K562 (cell line): ENCODE measurements around the gene ADAM10. TPM values are rescaled to one million over a fixed set of nuclear protein-coding genes. Genes with fewer than 3 reads are reported as not detected.
A peak's percentile ranks its signal among the peaks of the same experiment; 100 is the strongest.

ENCODE experiments used
- ARID1B ChIP-seq: fragments of 450-650 bp; IDR thresholded peaks from 2 replicates; pipeline ENCODE4 v1.6.1; 2016; ENCODE audit warnings: antibody characterized with exemption, mild to moderate bottlenecking, inconsistent platforms
- FOXK2 ChIP-seq, 2 experiments: fragments of 450-650 bp; IDR thresholded peaks in 1 of 2; conservative IDR thresholded peaks in 1 of 2; 2 replicates each; pipeline ENCODE4 v1.6.1; 2016; ENCODE audit warnings: low read depth in 2 of 2, mild to moderate bottlenecking in 1 of 2
- FUS ChIP-seq: fragments of 200-400 bp; formaldehyde crosslinking; optimal IDR thresholded peaks from 2 replicates; pipeline ENCODE3; 2017; ENCODE audit warnings: low read depth, low read length
- GABPB1 ChIP-seq: sonication (generic); formaldehyde crosslinking; IDR thresholded peaks from 2 replicates; pipeline ENCODE4 v1.8.0; 2022; ENCODE audit warnings: mild to moderate bottlenecking, missing genetic modification reagents
- GTF2A2 ChIP-seq: IDR thresholded peaks from 2 replicates; pipeline ENCODE4 v1.6.1; 2016; ENCODE audit warnings: mild to moderate bottlenecking, missing genetic modification characterization, missing compliant biosample characterization
- MTA1 ChIP-seq: fragments of 450-650 bp; IDR thresholded peaks from 2 replicates; pipeline ENCODE4 v1.6.1; 2017; ENCODE audit warnings: borderline replicate concordance
- MYNN ChIP-seq, 2 experiments: sonication (generic); formaldehyde crosslinking in 1 of 2; IDR thresholded peaks; 2 replicates each; pipeline versions ENCODE4 v1.5.0 to v1.6.1; 2016 to 2020; ENCODE audit warnings: antibody characterized with exemption in 1 of 2, missing genetic modification reagents in 1 of 2
- PTBP1 ChIP-seq: fragments of 200-400 bp; formaldehyde crosslinking; IDR thresholded peaks from 2 replicates; pipeline ENCODE4 v1.6.1; 2017; ENCODE audit warnings: low read depth, low read length
- PYGO2 ChIP-seq: fragments of 450-650 bp; IDR thresholded peaks from 2 replicates; pipeline ENCODE4 v1.6.1; 2016; ENCODE audit warnings: mild to moderate bottlenecking, missing genetic modification characterization, moderate library complexity, missing compliant biosample characterization
- SMARCB1 ChIP-seq: IDR thresholded peaks from 2 replicates; pipeline ENCODE4 v1.6.1; 2011; ENCODE audit warnings: improper control_type of control experiment, low read depth; ENCODE audit not compliant: insufficient read length
- TAF15 ChIP-seq: fragments of 200-400 bp; formaldehyde crosslinking; IDR thresholded peaks from 2 replicates; pipeline ENCODE4 v1.6.1; 2017; ENCODE audit warnings: mild to moderate bottlenecking, low read depth, low read length, moderate library complexity
- TEAD4 ChIP-seq, 2 experiments: sonication (generic) in 1 of 2; formaldehyde crosslinking in 1 of 2; IDR thresholded peaks; 2 replicates each; pipeline versions ENCODE4 v1.6.1 to v1.8.0; 2012 to 2022; ENCODE audit warnings: borderline replicate concordance in 1 of 2, inconsistent platforms in 1 of 2, low read length in 1 of 2, mild to moderate bottlenecking in 1 of 2, missing genetic modification reagents in 1 of 2
- ZNF134 ChIP-seq: fragments of 250-450 bp; sonication (Bioruptor Pico); conservative IDR thresholded peaks from 2 replicates; pipeline ENCODE4 v1.4.0; 2020
- ZNF24 ChIP-seq: fragments of 450-650 bp; IDR thresholded peaks from 2 replicates; pipeline ENCODE4 v1.6.1; 2016
- ZNF707 ChIP-seq: fragments of 250-450 bp; sonication (Bioruptor Pico); conservative IDR thresholded peaks from 2 replicates; pipeline ENCODE4 v1.8.0; 2022; ENCODE audit warnings: inconsistent platforms, mild to moderate bottlenecking, moderate library complexity
- ZNF75A ChIP-seq: fragments of 450-650 bp; formaldehyde crosslinking; IDR thresholded peaks from 2 replicates; pipeline ENCODE4 v1.4.0; 2020; ENCODE audit warnings: mild to moderate bottlenecking
- ZNF79 ChIP-seq: fragments of 250-450 bp; sonication (Bioruptor Pico); IDR thresholded peaks from 2 replicates; pipeline ENCODE4 v1.4.0; 2020; ENCODE audit warnings: low read depth, mild to moderate bottlenecking, moderate library complexity
- polyA plus RNA-seq, 8 experiments: library from polyadenylated mRNA; depleted of rRNA in 4 of 8; stranded (reverse) in 5 of 8; unstranded in 3 of 8; fragments of >200 nt; fragmentation: Nextera tagmentation in 2 of 8; fragmentation: Illumina TruSeq in 1 of 8; extraction: Ambion mirVana in 2 of 8; extraction: Trizol in 1 of 8; gene quantifications; 2 replicates each; pipeline versions ENCODE4 v1.2.1 to v1.2.3, GENCODE V29; 2011 to 2014; ENCODE audit warnings: inconsistent platforms in 1 of 8, missing spikeins in 1 of 8
- total RNA-seq, 7 experiments: library from RNA; depleted of rRNA in 6 of 7; stranded (reverse); fragments of >200 nt in 6 of 7; fragmentation: Illumina TruSeq in 2 of 7; extraction: Trizol in 2 of 7; gene quantifications; 2 replicates each; pipeline versions ENCODE4 v1.2.1 to v1.2.3, GENCODE V29; 2011 to 2021; ENCODE audit warnings: low replicate concordance in 1 of 7
- TF ChIP-seq, protein P1 (sequence below), 2 experiments: fragments of 450-650 bp; IDR thresholded peaks; 2 replicates each; pipeline ENCODE4 v1.6.1; 2018; ENCODE audit warnings: mild to moderate bottlenecking in 2 of 2, low read depth in 1 of 2; ENCODE audit not compliant: partially characterized antibody in 2 of 2
- TF ChIP-seq, protein P2 (sequence below): fragments of 250-450 bp; sonication (Bioruptor Pico); IDR thresholded peaks from 2 replicates; pipeline ENCODE4 v1.8.0; 2022; ENCODE audit warnings: moderate library complexity, mild to moderate bottlenecking, inconsistent platforms
- TF ChIP-seq, protein P3 (sequence below): fragments of 450-650 bp; IDR thresholded peaks from 2 replicates; pipeline ENCODE4 v1.6.1; 2016; ENCODE audit warnings: borderline replicate concordance

Gene ADAM10
- total and polyA plus RNA-seq, 9 of the 15 experiments (the other 6 are each of a cell fraction or from before 2014, with no cell fraction given): 11.9 to 152 (median 57.3) TPM

DNA sequence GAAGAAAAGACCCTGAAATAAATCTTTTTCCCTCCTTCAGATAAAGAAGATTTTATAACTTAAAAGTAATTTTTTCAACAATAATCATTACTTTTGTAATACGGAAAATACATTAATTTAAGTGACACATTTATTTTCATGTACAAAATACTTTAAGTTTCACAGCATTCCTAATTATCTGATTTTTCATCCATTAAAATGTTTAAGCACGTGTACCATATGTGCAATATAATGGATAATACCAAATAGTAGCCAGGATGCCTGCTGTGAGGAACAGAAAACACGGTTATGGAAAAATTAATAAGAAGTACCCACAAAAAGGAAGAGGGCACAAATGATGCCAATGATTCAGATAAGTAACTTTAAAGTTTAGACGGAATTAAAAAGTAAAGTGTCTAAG is 33.5 kb downstream of the ADAM10 start (continued):
- TF ChIP-seq, protein P1, sequence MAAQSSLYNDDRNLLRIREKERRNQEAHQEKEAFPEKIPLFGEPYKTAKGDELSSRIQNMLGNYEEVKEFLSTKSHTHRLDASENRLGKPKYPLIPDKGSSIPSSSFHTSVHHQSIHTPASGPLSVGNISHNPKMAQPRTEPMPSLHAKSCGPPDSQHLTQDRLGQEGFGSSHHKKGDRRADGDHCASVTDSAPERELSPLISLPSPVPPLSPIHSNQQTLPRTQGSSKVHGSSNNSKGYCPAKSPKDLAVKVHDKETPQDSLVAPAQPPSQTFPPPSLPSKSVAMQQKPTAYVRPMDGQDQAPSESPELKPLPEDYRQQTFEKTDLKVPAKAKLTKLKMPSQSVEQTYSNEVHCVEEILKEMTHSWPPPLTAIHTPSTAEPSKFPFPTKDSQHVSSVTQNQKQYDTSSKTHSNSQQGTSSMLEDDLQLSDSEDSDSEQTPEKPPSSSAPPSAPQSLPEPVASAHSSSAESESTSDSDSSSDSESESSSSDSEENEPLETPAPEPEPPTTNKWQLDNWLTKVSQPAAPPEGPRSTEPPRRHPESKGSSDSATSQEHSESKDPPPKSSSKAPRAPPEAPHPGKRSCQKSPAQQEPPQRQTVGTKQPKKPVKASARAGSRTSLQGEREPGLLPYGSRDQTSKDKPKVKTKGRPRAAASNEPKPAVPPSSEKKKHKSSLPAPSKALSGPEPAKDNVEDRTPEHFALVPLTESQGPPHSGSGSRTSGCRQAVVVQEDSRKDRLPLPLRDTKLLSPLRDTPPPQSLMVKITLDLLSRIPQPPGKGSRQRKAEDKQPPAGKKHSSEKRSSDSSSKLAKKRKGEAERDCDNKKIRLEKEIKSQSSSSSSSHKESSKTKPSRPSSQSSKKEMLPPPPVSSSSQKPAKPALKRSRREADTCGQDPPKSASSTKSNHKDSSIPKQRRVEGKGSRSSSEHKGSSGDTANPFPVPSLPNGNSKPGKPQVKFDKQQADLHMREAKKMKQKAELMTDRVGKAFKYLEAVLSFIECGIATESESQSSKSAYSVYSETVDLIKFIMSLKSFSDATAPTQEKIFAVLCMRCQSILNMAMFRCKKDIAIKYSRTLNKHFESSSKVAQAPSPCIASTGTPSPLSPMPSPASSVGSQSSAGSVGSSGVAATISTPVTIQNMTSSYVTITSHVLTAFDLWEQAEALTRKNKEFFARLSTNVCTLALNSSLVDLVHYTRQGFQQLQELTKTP (IDR thresholded peaks at IDR 0.05; ENCODE audit: low read depth in 1 of 2, partially characterized antibody in 2 of 2): no peak
- TF ChIP-seq TAF15 (no peak), ZNF24 (no peak), TEAD4 (IDR thresholded peaks at IDR 0.05; ENCODE audit: low read length) (no peak), TEAD4 (CRISPR knock-in tag; IDR thresholded peaks at IDR 0.05; ENCODE audit: borderline replicate concordance) (no peak), ZNF134 (CRISPR knock-in tag) (no peak), PTBP1 (no peak), GTF2A2 (tag) (no peak), SMARCB1 (no peak), ZNF75A (CRISPR knock-in tag) (no peak), MTA1 (no peak), ZNF707 (CRISPR knock-in tag) (0 out of 2 replicates have a peak, but pooled peaks have one; percentile 55), GABPB1 (no peak), FOXK2 (conservative IDR thresholded peaks at IDR 0.05 in 1 of 2, IDR thresholded peaks at IDR 0.05 in 1 of 2; ENCODE audit: low read depth in 2 of 2) (no peak), MYNN (IDR thresholded peaks at IDR 0.05) (no peak), MYNN (CRISPR knock-in tag; IDR thresholded peaks at IDR 0.05) (no peak), ZNF79 (CRISPR knock-in tag) (no peak), FUS (no peak), ARID1B (no peak), PYGO2 (tag) (no peak)
- TF ChIP-seq, protein P2, sequence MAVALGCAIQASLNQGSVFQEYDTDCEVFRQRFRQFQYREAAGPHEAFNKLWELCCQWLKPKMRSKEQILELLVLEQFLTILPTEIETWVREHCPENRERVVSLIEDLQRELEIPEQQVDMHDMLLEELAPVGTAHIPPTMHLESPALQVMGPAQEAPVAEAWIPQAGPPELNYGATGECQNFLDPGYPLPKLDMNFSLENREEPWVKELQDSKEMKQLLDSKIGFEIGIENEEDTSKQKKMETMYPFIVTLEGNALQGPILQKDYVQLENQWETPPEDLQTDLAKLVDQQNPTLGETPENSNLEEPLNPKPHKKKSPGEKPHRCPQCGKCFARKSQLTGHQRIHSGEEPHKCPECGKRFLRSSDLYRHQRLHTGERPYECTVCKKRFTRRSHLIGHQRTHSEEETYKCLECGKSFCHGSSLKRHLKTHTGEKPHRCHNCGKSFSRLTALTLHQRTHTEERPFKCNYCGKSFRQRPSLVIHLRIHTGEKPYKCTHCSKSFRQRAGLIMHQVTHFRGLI (CRISPR knock-in tag): no peak
- TF ChIP-seq, protein P3, sequence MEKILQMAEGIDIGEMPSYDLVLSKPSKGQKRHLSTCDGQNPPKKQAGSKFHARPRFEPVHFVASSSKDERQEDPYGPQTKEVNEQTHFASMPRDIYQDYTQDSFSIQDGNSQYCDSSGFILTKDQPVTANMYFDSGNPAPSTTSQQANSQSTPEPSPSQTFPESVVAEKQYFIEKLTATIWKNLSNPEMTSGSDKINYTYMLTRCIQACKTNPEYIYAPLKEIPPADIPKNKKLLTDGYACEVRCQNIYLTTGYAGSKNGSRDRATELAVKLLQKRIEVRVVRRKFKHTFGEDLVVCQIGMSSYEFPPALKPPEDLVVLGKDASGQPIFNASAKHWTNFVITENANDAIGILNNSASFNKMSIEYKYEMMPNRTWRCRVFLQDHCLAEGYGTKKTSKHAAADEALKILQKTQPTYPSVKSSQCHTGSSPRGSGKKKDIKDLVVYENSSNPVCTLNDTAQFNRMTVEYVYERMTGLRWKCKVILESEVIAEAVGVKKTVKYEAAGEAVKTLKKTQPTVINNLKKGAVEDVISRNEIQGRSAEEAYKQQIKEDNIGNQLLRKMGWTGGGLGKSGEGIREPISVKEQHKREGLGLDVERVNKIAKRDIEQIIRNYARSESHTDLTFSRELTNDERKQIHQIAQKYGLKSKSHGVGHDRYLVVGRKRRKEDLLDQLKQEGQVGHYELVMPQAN: no peak
